RKO (cell line): Measurements from ENCODE around the gene GNG7.

Experiments
- DNase-seq: peaks from one replicate; pipeline ENCODE4 v3.0.0-alpha.2; 2016; ENCODE audit warnings: low spot score

GNG7 gene

DNA sequence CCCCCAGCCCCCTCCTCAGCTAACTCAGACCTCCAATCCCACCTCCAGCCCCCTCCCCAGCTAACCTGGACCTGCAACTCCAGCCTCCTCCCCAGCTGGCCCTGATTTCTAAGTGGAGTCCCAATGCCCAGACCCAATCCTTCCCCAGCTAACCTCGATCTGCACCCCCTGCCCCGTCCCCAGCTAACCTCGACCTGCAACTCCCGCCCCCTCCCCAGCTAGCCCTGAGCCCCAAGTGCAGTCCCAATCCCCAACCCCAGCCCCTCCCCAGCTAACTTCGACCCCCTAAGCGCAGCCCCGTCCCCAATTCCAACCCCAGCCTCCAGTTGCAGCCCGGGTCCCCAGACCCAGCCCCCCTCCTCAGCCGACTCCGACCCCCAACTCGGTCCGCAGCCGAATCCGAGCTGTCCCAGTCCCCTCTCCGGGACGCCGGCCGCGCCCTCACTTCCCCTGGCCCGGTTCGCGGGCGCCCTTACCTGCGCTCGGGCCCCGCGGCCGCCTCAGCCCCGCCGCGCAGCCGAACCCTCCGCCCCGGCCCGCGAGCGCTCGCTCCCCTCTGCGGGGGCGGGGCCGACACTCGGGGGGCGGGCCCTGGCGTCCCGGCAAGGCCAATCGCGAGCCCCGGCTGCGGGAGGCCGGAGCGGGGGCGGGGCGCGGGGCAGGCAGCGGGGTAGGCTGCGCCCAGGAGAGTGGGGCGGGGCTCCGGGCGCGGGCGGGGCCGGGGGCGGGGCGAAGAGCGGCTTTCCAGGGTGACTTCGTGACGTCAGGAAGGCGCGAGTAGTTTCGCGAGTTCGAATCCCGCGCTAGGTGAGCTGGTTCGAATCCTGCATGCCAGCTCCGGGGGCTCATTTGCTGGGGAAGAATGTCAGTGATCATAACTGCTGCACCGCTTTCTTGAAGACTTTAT is at the start of gene GNG7:
Gene GNG7 (minus strand): TSS at position 525 of the 907 bp plus-strand sequence. CDS start 182,006 bp downstream, outside the sequence.
- peak; percentile 78 for DNase-seq

- no peak for DNase-seq
Observed at GRCh38 chr19:2751438-2751830, 48.9 kb upstream of the GNG7 start.

- DNase-seq: no peak
Observed at GRCh38 chr19:2750808-2751437, 48.4 kb upstream of the GNG7 start.

DNA sequence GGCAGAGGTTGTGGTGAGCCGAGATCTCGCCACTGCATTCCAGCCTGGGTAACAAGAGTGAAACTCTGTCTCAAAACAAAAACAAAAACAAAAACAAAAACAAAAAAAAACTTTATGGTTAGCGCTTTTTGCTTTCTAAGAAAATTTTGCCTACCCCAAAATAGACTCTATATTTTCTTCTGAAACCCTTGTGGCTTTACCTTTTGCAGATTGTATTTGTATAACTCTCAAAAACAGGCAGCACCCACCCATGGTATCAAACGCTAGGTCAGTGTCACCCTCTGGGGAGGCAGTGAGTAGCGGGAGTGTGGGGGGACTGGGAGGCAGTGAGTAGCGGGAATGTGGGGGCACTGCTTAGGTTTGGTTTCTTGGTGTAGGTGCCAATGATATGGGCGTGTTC is 44.9 kb upstream of the GNG7 start:
- DNase-seq: no peak

DNA sequence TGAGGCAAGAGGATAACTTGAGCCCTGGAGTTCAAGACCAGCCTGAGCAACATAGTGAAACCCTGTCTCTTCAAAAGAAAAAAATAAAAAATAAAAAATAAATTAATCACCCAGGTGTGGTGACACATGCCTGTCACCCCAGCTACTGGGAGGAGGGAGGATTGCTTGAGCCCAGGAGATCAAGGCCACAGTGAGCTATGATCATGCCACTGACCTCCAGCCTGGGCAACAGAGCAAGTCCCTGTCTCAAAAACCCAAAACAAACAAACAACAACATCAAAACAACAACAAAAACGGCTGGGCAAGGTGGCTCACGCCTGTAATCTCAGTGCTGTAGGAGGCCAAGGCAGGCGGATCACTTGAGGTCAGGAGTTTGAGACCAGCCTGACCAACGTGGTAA is 41.6 kb upstream of the GNG7 start:
- no peak for DNase-seq

GRCh38 chr19:2743099-2743498 is 40.6 kb upstream of the GNG7 start:
- no peak for DNase-seq

- DNase-seq: no peak
Observed at GRCh38 chr19:2740314-2740656, 37.8 kb upstream of the GNG7 start.

GRCh38 chr19:2739602-2740313 is 37.3 kb upstream of the GNG7 start, which contains the start of gene SLC39A3:
TSS of gene SLC39A3 (minus strand) at chr19:2740017. CDS start at chr19:2737257, 2,760 bp downstream.
- peak; percentile 97 for DNase-seq

- DNase-seq: no peak
Observed at GRCh38 chr19:2736550-2737190, 34.2 kb upstream of the GNG7 start.

DNA sequence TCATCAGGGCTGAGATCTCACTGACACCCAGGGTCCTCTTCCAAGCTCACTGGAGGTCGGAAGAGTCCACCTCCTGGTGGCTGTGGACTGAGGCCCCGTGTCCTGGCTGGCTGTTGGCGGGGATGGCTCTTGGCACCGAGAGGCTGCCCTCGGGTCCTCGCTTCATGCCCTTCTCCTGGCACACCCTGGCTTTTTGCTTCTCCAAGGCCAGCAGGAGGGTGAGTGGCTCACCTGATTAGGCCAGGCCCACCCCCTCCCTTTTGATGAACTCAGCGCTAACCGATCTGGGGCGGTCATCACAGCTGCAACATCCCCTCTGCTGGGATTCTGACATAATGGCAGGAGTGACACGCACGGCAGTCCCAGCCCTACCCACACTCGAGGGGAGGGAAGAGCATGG is 32.9 kb upstream of the GNG7 start:
- DNase-seq: no peak

- no peak for DNase-seq
Observed at GRCh38 chr19:2734589-2735288, 32.2 kb upstream of the GNG7 start.

DNA sequence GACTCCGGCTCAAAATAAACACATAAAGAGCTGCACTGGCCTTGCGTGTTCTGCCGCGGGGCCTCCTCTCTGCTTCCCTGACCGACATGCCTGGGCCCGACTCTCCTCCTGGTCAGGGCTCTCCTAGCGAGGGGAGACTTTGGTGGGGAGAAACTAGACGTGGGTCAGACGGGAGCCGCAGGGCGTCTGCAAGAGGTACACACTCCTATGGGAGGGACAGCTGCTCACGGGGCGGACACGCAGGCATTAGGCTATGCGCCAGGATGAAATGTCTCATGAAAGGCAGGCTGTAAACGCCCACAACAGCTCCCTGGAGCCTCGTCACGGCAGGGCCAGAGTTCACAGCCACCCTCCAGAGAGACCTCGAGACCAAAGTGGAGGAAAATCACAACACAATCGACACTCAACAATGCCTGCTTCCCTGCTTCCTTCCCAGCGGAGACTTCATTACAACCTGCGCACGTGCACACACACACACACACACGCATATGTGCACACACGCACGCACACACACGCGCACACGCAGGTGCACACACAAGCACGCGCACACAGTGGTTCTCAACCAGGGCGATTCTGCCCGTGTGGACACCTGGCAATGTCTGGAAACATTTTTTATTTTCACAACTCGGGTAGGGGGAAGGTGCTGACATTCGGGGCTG is 31.6 kb upstream of the GNG7 start:
- DNase-seq: no peak

DNA sequence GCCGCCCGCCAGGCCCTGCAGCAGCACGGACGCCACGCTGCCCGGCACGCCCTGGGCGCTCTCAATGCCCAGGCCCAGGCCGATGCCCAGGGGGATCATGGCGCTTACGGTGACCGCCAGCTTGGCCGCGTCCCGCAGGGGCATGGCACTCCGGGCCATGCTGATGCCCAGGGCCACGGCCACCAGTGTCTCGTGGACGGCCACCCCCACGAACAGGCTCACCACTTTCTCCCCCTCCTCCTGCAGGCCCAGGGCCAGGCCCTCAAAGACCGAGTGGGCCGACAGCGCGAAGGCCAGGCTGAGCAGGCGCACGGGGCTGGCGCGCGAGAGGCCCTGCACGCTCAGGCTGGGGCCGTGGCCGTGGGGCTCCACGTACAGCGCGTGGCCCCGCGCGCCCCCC is 30.4 kb upstream of the GNG7 start:
- no peak for DNase-seq

GRCh38 chr19:2732157-2732725 is 29.7 kb upstream of the GNG7 start:
- DNase-seq: no peak

GRCh38 chr19:2731181-2731995 is 28.9 kb upstream of the GNG7 start:
- no peak for DNase-seq

GRCh38 chr19:2729943-2730818 is 27.7 kb upstream of the GNG7 start:
- no peak for DNase-seq

GRCh38 chr19:2728783-2729387 is 26.4 kb upstream of the GNG7 start:
- DNase-seq: no peak

DNA sequence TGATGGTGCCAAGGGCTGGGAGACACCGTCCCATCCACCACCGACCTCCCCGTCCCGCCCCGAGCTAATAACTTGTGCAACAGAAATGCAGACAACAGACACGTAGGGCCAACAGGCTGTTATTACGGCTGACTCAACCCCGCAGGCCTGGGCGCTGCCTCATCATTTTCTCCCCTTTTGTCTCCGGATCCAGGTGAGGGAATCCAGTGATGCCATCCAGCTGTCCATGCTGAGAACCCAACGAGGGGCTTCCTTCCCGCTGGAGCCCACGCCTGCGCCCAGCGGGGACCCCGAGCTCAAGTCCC is 25.1 kb upstream of the GNG7 start:
- no peak for DNase-seq
